ENCODE data around the gene ZNF565. TPM values are rescaled to one million over a fixed set of nuclear protein-coding genes. Genes with fewer than 3 reads are reported as not detected.

The ZNF565 gene
- polyA plus RNA-seq, 1 of the 3 experiments (the other 2 are of a cell fraction) = 1.5 TPM

DNA sequence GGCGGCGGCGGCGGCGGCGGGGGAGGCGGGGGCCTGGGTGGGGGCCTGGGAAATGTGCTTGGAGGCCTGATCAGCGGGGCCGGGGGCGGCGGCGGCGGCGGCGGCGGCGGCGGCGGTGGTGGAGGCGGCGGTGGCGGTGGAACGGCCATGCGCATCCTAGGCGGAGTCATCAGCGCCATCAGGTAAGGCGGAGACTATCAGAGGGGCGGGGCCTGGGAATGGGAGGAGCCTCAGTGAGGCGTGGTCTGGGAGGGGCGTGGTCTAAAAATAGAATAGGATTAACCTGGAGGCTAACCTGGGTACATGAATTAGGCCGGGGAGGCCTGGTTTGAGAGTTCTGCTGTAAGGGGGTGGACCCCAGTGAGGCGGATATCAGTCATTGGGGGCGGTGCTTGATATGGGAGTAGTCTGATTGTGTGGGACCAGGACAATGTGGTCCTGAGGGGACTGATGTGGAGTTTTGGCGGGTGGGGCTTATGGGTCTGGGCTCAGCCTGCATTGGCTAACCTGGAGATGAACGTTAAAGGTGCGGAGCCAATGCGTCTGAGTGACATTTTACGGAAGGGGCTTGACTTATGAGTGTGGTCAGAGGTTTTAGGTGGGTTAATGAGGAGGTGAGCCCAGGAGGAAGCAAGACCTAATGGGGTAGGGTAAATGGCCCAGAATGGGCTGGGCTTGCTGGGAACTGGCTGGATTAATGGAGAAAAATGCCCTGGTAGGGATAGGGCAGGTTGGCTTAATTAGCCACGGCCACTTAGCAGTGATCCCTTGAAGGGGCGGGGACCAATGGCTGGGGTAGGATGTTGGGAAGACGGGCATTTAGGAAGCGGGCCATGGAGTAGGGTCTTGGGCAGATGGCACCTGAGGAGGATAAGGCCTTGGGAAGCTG lies 73.2 kb downstream of the ZNF565 start (continued):
- TF ChIP-seq, protein P1, sequence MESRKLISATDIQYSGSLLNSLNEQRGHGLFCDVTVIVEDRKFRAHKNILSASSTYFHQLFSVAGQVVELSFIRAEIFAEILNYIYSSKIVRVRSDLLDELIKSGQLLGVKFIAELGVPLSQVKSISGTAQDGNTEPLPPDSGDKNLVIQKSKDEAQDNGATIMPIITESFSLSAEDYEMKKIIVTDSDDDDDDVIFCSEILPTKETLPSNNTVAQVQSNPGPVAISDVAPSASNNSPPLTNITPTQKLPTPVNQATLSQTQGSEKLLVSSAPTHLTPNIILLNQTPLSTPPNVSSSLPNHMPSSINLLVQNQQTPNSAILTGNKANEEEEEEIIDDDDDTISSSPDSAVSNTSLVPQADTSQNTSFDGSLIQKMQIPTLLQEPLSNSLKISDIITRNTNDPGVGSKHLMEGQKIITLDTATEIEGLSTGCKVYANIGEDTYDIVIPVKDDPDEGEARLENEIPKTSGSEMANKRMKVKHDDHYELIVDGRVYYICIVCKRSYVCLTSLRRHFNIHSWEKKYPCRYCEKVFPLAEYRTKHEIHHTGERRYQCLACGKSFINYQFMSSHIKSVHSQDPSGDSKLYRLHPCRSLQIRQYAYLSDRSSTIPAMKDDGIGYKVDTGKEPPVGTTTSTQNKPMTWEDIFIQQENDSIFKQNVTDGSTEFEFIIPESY (IDR thresholded peaks at IDR 0.05; ENCODE audit: borderline replicate concordance, low read depth) = no peak
- TF ChIP-seq FOXJ3 (CRISPR knock-in tag; IDR thresholded peaks at IDR 0.05) (no peak), NRF1 (IDR thresholded peaks at IDR 0.05; ENCODE audit: low read depth, low read length) (peak; percentile 62), CHD2 (IDR thresholded peaks at IDR 0.05; ENCODE audit: low read length, partially characterized antibody) (no peak), EZH2phosphoT487 (IDR thresholded peaks at IDR 0.05; ENCODE audit: borderline replicate concordance, low read depth) (no peak), RAD21 (IDR thresholded peaks at IDR 0.05; ENCODE audit: low read length) (no peak)
- TF ChIP-seq, protein P2, sequence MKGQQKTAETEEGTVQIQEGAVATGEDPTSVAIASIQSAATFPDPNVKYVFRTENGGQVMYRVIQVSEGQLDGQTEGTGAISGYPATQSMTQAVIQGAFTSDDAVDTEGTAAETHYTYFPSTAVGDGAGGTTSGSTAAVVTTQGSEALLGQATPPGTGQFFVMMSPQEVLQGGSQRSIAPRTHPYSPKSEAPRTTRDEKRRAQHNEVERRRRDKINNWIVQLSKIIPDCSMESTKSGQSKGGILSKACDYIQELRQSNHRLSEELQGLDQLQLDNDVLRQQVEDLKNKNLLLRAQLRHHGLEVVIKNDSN (IDR thresholded peaks at IDR 0.05; ENCODE audit: borderline replicate concordance, low read depth) = no peak

DNA sequence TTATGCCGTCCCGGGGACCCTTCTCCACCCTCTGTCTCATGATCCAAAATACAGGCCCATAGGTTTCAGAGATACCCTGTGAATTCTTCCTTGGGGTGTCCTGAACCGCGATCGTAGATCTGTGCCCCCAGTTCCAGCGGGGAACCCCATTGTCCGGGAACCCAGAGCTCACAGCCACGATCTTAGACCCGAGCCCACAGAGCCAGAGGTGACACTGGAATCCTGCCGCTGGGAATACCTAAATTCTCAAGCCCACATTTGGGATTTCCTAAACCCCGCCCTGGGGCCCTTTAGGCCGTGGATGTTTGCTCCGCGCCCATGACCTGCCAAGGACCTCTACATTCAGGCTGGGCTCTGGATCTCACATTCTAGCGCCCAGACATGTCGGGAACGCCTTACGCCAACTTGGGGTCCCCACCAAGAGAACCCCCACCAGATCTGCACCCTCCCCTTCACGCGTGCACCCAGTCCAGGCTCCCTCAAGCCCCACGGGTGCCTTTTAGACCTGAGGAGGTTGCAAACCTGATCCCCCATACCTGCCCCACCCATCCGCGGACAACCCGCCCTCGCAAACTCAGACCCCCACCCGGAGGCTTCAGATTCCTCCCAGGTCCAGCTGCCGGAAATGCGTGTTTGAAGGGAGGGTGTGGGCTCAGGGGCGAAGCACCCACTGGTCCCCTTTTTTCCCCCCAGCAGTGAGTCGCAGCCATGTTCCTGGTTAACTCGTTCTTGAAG lies 74.0 kb downstream of the ZNF565 start:
- peaks cover 23% of the 10 kb centered on the region for H4K20me1 ChIP-seq (ENCODE audit: insufficient read depth)
- POLR2A ChIA-PET = interaction anchor here (1.2 kb wide), 2 partner anchors 13 to 25 kb away, joined by 3 read pairs; partner anchors contain the start of gene TBCB
- H3K4me3 ChIP-seq (ENCODE audit: low read depth in 2 of 2, low read length in 1 of 2) = peak overlapping the region; percentile 80 to 90
- H3K36me3 ChIP-seq (replicated peaks in 1 of 2; ENCODE audit: control insufficient read depth in 1 of 2, insufficient read depth in 2 of 2, low read length in 1 of 2) = peaks cover 23 to 33% of the 10 kb centered on the region in 2 experiments
- DNase-seq = peak; percentile 88
- WGBS (ENCODE audit: low lambda C conversion rate) = 2% methylated on average over 24 of the region's 31 CpGs
- H2AFZ ChIP-seq (ENCODE audit: low read depth) = no peak overlapping the region
- peak overlapping the region; percentile 82 to 93 for H3K27ac ChIP-seq (ENCODE audit: low read depth in 2 of 2, low read length in 1 of 2)
- peak overlapping the region; percentile 97 for H3K9ac ChIP-seq
- CTCF ChIA-PET = interaction anchor here (1.0 kb wide), 1 partner anchor 12 kb away, joined by 4 read pairs; no protein-coding TSS in a partner anchor
- H3F3A ChIP-seq (replicated peaks; ENCODE audit: insufficient read depth) = peaks cover 19% of the 10 kb centered on the region
- H3K9me3 ChIP-seq = no peaks in the 10 kb centered on the region
- H3K9me2 ChIP-seq = no peaks in the 10 kb centered on the region
- H3K4me2 ChIP-seq = peak overlapping the region; percentile 89
- H3K27me3 ChIP-seq (ENCODE audit: insufficient read depth) = no peaks in the 10 kb centered on the region
- peaks cover 14% of the 10 kb centered on the region in 2 experiments; a peak in 3 of 4 replicates for H3K4me1 ChIP-seq (ENCODE audit: control insufficient read depth in 1 of 2, insufficient read depth in 2 of 2, low read depth in 1 of 2, low read length in 1 of 2)
- peaks cover 36% of the 10 kb centered on the region for H3K79me2 ChIP-seq (ENCODE audit: insufficient read depth)
- TF ChIP-seq MXI1 (IDR thresholded peaks at IDR 0.05; ENCODE audit: low read depth, low read length) (no peak; the same call in 1 of the 2 replicates), ELF1 (IDR thresholded peaks at IDR 0.05) (no peak), RCOR1 (IDR thresholded peaks at IDR 0.05; ENCODE audit: low read length) (no peak), RFX5 (IDR thresholded peaks at IDR 0.05; ENCODE audit: low read length) (no peak), SMC3 (IDR thresholded peaks at IDR 0.05; ENCODE audit: low read depth, low read length) (no peak), FOXJ3 (CRISPR knock-in tag; IDR thresholded peaks at IDR 0.05) (no peak), RXRA (IDR thresholded peaks at IDR 0.05; ENCODE audit: borderline replicate concordance, low read depth) (no peak), EZH2phosphoT487 (IDR thresholded peaks at IDR 0.05; ENCODE audit: borderline replicate concordance, low read depth) (no peak), MEF2A (IDR thresholded peaks at IDR 0.05; ENCODE audit: borderline replicate concordance, low read depth) (no peak), SIN3A (IDR thresholded peaks at IDR 0.05; ENCODE audit: borderline replicate concordance, low read depth, low read length) (no peak; the same call in 1 of the 2 replicates), CHD2 (IDR thresholded peaks at IDR 0.05; ENCODE audit: low read length, partially characterized antibody) (no peak), GABPA (IDR thresholded peaks at IDR 0.05; ENCODE audit: low read depth) (peak; percentile 59), NRF1 (IDR thresholded peaks at IDR 0.05; ENCODE audit: low read depth, low read length) (no peak), GATA2 (CRISPR knock-in tag; IDR thresholded peaks at IDR 0.05) (no peak), YY1 (IDR thresholded peaks at IDR 0.05; ENCODE audit: low read depth) (0 out of 2 replicates have a peak, but pooled peaks have one; percentile 2), RAD21 (IDR thresholded peaks at IDR 0.05; ENCODE audit: low read length) (no peak), FOSL2 (IDR thresholded peaks at IDR 0.05; ENCODE audit: borderline replicate concordance, low read depth) (no peak), NFIC (IDR thresholded peaks at IDR 0.05; ENCODE audit: borderline replicate concordance) (no peak)
- TF ChIP-seq, protein P1 (IDR thresholded peaks at IDR 0.05; ENCODE audit: borderline replicate concordance, low read depth) = no peak
- TF ChIP-seq, protein P3, sequence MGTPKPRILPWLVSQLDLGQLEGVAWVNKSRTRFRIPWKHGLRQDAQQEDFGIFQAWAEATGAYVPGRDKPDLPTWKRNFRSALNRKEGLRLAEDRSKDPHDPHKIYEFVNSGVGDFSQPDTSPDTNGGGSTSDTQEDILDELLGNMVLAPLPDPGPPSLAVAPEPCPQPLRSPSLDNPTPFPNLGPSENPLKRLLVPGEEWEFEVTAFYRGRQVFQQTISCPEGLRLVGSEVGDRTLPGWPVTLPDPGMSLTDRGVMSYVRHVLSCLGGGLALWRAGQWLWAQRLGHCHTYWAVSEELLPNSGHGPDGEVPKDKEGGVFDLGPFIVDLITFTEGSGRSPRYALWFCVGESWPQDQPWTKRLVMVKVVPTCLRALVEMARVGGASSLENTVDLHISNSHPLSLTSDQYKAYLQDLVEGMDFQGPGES (IDR thresholded peaks at IDR 0.05; ENCODE audit: low read depth, low read length) = no peak
- TF ChIP-seq, protein P4, sequence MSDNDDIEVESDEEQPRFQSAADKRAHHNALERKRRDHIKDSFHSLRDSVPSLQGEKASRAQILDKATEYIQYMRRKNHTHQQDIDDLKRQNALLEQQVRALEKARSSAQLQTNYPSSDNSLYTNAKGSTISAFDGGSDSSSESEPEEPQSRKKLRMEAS (IDR thresholded peaks at IDR 0.05; ENCODE audit: low read depth) = peak; percentile 29
